ENCODE data around the gene ODAD3.
"Not testable (repeated sequence)": the region's sequence is repeated elsewhere in the genome, so short reads cannot be mapped to it uniquely, and the experiment has no call there.

ODAD3 gene

DNA sequence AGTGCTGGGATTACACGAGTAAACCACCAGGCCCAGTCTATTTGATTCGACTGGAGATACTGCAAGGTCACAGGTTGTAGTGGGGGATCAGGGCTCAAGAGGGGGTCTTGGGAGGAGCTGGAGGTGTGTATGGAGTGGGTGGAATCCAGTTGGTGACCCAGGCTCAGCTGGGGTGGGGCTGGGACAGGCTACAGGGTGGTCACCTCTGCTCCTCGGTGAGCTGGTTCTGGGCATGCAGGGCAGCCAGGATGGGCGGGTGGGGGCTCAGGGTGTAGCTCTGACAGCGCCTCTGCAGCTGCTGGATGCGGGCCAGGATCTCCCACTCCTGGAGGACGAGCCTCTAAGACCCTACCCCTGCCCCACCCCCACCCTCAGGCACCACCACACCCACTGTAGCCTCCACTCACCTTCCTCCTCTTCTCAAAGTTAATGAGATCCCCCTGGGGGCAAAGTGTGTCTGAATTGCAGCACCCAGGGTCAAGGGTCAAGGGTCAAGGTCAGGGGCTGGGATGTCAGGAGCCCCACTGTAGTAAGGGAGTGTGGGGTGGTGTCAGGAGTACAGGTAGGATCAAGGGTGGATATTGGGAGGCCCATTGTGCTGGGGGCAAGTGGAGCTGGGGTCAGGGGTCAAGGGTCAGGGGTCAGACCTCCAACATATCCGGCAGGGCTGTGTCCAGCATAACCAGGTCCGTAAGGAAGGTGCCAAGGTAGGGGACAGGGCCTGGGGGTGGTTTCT is 32.9 kb downstream of the ODAD3 start:
- no peak for DNase-seq

DNA sequence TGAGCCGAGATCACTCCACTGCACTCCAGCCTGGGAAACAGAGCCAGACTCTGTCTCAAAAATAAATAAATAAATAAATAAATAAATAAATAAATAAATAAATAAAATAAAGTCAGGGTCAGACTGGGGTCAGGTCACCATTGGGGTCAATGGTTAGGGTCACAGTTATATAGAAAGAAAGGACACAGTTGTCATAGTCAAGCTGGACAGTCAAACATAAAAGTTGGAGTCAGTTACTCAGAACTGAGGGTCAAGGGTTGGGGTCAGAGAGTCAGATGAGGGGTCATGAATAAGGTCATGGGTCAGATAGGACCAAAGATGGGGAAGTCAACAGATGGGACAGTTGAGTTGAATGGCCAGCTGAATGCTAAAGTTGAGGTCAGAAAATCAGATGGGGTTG is 34.1 kb downstream of the ODAD3 start:
- no peak for DNase-seq

DNA sequence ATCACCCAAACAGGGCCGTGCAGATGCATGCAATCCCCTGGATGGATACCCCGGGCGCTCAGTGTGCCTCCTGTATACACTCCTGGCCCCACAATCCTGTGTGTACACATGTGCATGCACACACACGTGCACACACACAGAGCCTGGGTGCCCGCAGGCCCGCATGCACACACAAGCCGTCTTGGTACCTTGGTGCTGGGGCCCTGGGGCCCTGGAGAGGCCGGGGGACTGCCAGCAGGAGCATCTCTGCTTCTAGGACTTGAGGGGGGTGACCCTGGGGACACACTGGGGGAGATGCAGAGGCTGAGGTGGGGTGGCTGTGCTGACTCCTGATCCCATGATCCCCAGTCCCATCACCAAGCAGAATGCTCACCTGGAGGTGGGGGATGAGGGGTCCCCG is 35.3 kb downstream of the ODAD3 start:
- DNase-seq = no peak

DNA sequence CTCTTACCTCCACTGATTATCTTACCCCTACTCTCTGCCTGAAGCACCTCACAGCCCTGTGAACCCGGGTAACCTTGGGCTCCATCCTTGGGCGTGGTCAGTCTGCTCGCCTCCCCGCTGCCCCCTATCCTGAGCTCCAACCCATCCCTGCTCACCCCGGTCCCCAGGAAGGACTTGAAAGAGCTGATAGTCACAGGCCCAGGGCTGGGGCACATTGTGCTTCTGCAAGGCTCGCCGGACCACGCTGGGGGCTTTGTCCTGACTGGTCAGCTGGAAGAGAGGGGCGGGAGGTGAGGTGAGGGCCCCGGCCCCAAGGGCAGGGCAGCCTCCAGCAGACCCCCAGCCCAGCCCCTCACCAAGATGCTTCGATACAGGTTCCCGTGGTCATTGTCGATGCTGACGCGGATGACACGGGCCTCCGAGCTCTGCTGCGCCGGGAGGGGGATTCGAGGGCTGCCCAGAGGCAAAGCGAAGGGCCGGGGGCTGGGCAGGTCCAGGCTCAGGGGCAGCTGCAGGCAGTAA is 37.8 kb downstream of the ODAD3 start:
- DNase-seq = no peak

DNA sequence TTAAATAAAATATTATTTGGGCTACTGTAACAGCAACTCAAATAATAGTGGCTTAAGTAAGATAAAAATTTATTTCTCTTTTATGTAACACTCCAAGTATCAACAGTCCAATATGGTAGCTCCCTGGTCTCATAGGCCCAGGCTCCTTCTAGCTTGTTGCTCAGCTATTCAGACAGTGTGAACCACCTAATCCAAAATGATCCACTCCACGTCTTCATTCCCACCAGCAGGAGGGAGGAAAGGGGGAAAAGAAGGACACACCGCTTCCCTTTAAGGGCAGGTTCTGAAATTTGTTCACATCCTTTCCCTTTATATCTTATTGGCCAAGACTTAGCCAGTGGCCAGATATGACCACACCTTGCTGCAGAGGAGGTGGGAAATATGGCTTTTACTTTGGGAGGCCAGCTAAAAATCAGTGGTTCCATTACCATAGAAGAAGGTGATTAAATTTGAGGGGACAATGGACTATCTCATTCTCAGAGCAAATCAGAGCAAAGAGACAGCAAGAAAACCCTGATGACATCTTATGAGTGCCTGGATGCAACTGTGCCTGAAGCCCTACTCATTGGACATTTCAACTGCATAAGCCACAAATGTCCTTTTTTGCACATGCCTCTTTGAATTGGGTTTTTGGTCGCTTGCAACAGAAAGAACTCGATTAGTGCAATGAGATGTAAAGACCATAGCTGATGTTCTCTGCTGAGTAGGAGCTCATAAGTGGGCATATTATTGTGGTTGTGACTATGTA is 43.8 kb downstream of the ODAD3 start:
- no peak for DNase-seq

DNA sequence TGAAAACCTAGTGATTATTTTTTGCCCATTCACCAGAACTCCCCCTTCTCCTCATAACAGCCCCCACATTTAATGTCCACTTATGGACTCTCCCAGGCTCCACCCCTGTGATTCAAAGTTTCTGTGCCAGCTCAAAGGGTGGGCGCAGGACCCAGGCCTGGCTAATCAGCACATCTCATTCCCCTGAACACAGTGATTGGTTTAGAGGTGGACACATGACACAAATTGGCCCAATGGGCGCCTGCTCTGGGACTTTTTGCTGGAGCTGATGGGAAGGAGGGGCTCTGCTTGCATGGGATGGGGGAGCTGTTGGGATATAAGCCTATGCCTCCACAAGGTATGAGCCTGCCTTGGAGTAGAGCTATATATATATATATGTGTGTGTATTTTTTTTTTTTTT is 44.6 kb downstream of the ODAD3 start:
- no peak for DNase-seq

DNA sequence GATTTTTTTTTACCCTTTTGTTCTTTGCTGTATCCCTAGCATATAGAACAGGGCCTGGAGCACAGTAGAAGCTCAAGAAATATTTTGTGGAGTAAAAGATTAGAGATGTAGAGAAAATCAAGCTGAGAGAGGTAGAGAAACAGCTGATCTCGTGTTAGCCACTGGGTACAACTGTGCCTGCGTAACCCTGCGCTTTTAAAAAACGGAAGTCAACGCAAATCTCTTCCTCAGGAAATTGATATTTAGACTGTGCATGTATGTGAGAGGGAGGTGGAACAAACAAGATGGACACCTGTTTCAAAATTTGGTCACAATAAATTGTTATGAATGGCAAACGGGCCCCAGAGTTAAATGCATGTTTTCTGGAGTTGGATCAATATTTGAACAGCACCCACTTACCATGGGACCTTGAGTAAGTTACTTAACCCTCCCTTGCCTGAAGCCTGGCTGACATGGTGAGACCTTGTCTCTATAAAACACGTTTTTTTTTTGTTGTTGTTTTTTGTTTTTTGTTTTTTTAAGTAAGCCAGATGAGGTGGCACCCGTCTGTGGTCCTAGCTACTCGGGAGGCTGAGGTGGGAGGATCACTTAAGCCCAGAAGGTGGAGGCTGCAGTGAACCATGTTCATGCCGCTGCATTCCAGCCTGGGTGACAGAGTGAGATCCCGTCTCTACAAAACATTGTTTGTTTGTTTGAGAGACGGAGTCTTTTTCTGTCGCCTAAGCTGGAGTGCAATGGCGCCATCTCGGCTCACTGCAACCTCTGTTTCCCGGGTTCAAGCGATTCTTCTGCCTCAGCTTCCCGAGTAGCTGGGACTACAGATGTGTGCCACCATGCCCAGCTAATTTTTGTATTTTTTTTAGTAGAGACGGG is 47.5 kb downstream of the ODAD3 start:
- no peak for DNase-seq

DNA sequence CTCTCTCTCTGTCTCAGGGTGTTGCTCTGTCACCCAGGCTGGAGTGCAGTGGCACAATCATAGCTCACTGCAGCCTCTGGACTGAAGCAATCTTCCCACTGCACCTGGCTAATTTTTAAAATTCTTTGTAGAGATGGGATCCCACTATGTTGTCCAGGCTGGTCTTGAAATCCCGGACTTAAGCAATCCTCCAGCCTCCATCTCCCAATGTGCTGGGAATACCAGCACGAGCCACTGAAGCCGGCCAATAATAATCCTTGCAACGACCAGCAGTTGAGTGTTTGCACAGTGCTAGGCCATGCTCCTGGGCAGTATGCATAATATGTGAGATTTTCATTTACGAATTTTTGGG is 50.2 kb downstream of the ODAD3 start:
- DNase-seq = no peak

DNA sequence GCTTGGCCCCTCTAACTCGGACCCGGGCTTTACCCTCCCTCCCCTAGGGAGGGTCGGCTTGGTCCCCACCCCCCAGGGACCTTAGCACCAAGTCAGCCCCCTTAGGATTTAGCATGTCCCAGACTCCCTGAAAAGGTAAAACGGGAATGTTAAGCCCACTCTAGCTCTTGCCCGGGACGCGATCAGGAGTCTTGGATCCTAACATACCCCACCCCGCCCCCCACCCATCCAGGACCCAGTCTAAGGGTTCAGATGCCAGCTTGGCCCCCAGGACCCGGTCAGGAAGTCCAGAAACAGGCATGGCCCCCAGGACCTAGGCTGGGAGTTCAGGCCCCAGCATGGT is 51.2 kb downstream of the ODAD3 start:
- no peak for DNase-seq

DNA sequence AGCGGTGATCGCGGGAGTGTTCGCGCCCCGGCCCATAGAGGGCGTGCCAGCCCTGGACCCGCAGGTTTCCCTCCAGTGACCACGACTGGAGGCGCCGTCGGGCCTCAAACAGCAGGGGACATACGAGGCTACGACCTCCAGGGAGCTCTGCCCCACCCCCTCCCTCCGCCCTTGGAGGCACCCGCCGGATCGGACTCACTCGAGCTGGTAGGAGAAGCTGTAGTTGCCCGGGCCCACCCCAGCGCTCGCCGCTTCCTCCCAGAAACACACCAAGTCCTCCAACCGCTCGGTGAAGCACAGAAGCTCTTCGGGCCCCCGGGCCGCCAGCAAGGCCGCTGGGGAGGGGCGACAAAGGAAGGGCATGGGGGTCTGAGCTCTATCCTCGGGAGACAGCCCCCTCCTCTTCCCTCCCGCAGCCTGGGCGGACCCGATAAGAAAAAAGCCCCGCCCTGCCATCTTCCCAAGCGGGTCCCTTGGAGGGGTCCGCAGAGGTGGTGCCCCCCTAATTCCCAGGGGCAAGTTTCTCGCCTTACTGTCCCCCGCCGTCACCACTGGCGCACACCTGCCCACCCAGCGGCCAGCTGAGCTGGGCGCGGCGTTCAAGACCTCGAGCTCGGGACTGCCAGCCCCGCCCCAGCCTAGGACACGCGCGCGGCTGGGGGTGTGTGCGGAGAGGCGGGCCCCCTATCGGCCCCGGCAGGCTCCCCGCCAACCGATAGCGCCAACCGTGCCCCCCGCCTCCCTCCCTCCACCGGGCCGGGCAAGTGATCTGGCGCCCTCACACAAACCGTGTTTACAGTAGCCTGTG is 51.8 kb downstream of the ODAD3 start:
- DNase-seq = peak; percentile 20

DNA sequence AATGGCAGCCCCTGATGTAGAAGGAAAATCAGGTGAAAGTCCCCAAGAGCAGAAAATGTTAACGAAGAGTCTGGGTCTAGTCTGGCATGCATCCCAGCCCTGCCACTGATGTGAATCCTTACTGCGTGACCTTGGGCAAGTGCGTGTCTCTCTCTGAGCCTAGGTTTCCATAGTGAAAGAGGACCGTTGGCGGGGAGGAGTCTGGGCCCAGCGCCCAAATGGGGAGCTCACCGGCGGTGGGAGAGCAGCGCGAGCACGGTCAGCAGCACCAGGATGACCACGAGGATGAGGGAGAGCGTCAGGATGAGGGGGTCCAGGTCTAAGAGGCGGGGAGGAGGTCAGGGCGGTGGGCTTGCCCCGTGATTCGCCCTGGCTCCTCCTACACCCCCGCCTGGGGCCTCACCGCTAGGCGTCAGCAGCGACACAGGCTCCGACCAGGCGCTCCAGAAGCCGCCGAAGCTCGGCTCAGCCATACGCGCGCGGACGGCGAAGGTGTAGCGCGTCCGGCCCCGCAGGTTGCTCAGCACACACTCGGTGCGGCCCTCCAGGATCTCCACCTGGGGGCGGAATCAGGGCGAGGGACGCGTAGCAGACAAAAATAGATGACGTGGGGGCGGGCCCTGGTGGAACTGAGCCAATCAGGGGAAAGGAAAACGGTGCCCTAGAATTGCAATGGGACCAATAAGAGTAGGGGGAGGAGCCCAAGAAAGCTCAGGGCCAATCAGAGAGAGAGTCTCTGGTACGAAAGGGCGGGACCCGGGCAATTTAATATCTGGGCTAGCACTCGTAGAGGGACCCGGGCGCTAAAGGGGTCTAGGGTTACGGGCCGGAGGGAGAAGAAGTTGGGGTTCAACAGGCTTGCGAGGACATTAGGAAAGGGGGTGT is 54.0 kb downstream of the ODAD3 start:
- peak; percentile 93 for DNase-seq

DNA sequence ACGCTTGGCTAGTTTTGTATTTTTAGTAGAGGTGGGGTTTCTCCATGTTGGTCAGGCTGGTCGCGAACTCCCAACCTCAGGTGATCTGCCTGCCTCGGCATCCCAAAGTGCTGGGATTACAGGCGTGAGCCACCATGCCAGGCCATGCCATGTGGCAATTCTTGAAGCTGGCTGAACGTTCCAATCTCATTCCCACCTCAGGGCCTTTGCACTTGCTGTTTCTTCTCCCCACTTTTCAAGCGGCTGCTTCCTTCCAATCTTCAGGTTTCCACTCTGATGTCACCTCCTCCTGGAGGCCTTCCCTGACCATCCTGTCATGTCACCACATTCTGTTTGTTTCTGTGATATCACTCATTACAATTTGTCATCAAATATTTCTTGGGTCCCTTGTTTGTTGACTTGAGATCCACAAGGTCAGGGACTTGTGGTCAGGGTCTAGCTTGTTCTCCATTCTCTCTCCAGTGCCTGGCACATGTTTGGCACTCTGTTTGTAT is 55.0 kb downstream of the ODAD3 start:
- DNase-seq = no peak

DNA sequence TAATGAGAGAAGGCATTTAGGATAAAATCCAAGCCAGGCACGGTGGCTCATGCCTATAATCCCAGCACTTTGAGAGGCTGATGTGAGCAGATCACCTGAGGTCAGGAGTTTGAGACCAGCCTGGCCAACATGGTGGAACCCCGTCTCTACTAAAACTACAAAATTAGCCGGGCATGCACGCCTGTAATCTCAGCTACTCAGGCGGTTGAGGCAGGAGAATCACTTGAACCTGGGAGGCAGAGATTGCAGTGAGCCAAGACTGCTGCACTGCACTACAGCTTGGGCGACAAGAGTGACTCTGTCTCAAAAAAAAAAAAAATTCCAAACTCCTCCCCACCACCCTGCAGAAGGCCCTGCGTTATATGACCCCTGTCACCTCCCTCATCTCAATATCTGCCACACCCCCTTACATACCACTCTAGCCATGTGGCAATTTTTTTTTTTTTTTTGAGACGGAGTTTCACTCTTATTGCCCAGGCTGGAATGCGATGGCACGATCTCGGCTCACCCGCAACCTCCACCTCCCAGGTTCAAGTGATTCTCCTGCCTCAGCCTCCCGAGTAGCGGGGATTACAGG is 55.6 kb downstream of the ODAD3 start:
- DNase-seq = not testable (repeated sequence)

DNA sequence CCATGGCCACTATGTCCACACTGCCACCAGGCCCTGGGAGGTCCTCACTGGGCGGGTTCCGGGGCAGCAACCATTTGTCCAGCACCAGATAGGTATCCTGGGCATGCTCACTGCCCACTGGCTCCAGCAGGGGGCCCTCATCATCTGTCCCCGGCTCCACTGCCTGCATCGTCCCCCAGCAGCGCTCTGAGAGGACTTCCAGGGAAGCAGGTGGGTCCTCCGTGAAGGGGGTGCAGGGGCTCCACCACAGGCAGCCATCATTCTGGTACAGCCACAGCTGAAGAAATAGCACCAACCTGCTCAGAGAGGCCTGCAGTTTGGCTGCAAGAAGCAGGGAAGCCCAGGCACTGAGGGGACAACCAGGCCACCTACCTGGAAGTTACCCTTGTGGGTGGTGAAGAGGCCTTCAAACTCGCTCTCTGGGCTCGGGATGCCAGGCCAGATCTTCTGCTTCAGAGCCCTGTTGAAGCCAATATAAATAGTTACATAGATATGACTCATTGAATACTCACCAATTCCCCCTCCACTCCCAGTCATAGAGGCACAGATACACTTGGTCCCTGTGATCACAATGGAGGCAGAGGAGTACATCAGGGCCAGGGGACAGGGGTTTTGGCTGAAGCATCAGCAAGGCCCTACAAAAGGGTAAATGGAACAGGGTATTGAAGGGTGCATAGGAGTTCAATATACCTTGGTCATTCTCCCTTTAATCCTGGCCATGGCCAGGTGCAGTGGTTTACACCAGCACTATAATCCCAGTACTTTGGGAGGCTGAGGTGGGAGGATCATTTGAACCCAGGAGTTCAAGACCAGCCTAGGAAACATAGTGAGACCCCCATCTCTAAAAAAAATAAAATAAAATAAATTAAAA is 56.4 kb downstream of the ODAD3 start:
- DNase-seq = peak; percentile 29

DNA sequence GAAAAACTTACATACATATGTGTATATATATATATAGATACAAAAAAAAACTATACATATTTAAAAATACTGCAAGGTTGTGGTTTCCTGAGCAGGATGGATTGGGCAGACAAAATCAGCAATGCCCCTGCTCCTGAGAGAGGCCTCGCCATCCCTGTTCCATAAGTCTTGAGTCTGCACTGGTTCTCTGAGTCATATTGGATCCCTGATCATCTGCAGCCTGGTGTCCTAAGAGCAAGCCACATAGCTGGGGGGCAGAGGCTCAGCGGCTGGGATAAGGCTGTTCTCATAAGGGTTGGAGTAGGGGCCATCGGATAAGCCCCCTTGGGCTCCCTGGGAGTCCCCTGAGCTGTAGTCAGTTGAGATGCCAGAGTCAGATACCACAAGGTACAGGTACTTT is 57.2 kb downstream of the ODAD3 start:
- no peak for DNase-seq

DNA sequence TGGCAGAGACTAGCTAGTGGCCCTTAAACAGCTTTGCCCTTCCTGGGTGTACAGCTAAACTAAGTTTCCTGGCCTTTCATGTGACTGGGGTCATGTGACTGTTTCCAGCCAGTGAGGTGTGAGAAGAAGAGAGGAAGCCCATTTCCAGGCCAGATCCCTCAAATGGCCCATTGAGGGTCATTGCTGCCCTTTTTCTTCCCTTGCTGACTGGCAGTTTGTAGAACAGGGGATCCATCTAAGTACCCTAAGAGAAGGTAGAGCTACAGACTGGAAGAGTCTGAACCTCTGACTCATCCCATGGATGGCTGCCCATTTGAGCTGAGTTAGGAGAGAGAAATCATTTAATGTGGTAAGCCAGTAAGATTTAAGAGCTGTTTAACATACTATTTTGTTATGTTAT is 57.7 kb downstream of the ODAD3 start:
- DNase-seq = peak; percentile 23

DNA sequence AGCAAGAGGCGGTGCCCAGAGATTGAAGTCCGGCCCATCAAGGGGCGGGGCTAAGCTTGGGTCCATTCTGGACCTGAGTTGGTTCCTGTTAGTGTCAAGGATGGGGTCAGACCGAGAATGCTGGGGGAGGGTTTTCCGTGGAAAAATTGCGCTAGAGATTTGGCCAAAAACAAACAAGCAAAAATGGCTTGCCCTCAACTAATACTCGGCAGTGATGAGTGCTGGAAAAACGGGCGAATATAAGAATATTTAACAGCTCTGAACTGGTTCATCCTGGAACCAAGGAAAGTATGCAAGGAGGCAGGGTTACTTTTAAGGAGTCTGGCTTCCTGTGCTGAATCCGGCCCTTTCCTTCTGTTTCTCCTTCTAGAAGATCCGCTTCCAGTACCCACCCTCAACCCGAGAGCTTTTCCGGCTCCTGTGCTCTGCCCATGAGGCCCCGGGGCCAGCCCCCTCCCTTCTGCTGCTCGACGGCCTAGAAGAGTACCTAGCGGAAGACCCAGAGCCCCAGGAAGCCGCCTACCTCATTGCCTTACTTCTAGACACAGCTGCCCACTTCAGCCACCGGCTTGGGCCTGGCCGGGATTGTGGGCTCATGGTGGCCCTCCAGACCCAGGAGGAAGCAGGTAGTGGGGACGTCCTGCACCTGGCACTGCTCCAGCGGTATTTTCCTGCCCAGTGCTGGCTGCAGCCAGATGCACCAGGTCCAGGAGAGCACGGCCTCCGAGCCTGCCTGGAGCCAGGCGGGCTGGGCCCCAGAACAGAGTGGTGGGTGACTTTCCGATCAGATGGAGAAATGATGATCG is 59.6 kb downstream of the ODAD3 start:
- no peak for DNase-seq

DNA sequence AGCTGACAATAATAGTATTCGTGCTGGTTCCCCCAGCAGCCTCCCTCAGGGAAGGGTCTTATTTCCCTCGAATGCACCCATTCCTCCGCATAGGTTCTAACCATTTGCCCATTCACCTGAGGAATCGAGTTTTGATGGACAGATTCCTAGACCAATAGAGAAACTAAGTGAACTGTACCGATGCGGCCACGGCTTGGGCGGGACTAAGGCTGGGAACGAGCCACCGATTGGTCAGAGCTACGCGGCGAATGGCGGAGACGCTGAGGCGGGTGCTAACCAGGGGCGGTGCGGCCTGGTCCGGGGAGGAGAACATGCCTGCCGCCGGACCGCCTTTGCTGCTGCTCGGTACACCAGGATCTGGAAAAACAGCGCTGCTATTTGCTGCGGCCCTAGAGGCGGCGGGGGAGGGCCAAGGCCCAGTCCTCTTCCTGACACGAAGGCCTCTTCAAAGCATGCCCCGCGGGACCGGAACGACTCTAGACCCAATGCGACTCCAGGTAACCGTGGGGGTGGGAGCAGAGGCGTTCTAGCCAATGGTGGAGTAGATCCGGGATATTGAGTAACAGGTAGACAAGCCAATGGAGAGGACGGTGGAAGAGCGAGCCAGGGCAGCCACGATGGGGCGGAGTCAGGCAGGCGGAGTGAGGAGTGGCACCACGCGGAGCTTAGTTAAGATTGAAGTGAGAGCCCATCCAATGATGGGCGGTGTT is 60.3 kb downstream of the ODAD3 start, which contains the start of gene SWSAP1:
Gene SWSAP1, plus strand, starts transcription at position 234 of the 710 bp plus-strand sequence. Its CDS starts 15 bp downstream, at position 249.
- peak; percentile 93 for DNase-seq

All from T1000 (cell line).